Measurements from ENCODE around the gene VANGL2.
A peak's percentile ranks its signal among the peaks of the same experiment; 100 is the strongest.

The VANGL2 gene

DNA sequence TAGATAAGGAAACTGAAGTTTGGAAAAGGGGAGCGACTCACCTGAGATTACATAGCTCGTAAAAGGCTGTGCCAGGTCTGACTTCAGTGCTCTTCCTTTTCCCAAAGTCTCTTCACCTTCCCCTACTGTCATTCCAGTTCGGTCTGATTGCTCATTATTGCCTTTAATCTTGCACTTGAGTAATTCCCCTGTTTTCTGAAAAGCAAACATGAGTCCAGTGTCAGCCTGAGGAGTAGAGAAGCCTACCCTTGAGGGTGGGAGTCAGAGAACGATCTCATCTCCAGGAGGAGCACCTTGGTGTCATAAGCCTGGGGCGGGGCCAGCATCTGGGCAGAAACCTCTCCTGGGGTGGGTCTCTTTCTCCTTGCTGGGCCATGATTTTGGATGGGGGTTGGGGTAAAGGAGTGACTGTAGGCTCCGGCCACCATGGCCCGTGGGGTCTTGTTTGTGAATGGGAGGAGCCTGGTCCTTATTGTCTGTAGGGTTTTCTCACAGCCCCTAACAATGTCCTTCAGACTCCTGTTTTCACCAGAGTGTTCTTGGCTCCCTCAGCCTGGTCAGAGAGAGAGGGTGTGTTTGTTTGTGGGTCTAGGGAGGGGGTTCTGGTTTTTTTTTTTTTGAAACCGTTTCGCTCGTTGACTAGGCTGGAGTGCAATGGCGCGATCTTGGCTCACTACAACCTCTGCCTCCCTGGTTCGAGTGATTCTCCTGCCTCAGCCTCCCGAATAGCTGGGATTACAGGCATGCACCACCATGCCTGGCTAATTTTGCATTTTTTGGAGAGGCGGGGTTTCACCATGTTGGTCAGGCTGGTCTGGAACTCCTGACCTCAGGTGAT lies 6.0 kb downstream of the VANGL2 start:
- no peak for DNase-seq

- no peak for DNase-seq
Observed at GRCh38 chr1:160407839-160408801, 7.8 kb downstream of the VANGL2 start.

DNA sequence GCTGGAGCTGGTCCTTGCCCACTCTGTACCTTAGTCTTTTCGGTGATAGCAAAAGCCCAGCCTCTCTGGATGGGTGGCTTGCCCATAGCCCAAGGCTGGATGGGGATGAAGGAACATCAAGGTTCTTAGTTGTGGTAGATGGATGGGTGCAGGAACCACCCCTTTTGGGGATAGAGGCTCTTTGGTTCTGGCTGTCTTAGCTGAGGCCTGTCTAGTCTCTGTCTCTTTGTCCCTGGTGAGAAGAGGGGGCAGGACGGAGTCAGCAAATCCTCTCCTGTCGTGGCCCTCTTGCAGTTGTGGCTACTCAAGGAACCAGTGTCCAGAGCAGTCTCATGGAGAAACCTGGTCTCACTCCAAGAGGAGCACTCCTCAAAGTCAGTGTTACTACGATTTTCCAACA lies 8.5 kb downstream of the VANGL2 start:
- no peak for DNase-seq

- DNase-seq = no peak
Observed at GRCh38 chr1:160409486-160409885, 9.1 kb downstream of the VANGL2 start.

DNA sequence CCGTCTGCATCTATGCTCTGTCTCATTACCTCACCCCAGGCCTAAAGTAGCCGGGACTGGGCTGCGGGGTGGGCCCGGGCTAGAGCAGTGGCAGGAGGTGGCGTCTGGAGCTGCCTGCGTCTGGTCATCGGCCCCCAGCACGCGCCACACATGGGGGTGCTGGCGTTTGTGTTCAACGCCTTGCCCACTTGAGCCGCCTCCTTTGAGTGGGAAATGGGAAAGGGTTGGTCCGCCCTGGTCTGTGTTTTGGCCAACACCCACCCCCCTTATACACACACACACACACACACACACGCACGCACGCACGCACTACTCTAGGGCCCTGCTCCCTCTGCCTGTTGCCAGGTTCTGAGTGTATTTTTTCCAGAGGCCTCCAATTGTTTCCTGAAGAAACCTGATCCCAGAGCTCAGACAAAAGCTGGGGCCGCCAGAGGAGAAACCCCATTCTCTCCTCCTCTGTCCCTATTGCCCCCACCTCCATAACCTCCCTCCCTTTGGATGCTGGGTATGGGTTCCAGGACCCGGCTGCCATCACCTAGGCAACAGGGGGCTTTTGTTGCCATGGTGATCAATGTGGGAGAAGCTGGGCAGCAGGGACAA lies 10.1 kb downstream of the VANGL2 start:
- no peak for DNase-seq

- DNase-seq = no peak
Observed at GRCh38 chr1:160411271-160412027, 11.1 kb downstream of the VANGL2 start.

DNA sequence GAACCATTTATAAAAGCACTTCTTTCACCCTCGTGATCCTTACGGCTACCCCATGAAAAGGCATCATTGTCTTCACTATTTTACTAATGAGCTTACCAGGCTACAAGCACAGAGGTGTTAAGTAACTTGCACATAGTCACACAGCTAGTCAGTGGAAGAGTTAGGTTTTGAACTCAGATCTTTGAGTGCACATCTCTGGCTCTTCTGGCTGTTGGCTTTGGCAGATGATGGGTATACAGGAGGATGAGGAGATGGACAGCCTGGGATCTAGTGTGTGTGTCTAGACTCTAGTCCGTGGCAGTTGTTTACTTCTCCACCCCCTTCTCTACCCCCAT lies 11.6 kb downstream of the VANGL2 start:
- DNase-seq = no peak

DNA sequence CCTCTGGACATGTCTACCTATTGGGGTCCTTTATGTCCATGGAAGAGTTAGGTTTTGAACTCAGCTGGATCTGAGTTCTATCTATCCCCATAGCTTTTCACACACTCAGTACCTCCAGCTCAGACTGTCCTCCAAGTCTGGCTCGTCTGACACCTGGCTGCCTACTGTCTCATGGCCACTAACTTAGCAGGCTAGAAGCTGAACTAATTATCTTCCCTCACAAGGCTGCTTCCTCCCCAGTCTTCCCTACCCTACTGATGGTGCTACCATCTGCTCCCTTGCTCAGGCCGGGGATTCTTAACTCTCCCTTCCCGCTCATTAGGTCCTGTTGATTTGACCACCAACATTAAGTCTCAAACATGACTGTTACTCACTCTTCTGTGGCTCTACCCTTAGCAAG lies 13.4 kb downstream of the VANGL2 start:
- no peak for DNase-seq

GRCh38 chr1:160414881-160415280 lies 14.5 kb downstream of the VANGL2 start:
- DNase-seq = no peak

GRCh38 chr1:160415696-160416290 lies 15.4 kb downstream of the VANGL2 start:
- no peak for DNase-seq

DNA sequence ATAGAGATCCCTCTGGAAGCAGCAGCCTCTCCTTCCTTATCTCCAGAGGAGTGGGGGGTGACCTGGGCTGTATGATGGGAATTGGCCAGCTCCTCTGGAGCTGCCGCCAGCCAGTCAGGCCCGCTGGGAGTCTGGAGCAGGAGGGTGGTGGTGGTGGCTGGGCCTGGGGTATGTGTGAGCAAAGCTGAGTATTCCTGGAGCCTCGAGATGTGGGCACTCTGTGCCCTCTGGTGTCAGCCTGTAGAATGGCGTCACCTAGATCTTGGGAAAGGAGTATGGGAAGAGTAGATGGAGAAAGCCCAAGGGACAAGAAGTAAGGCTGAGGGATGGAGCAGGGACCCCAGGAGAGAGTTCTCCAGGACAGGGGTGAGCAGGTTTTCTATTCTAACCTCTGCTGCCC lies 16.0 kb downstream of the VANGL2 start:
- DNase-seq = no peak

DNA sequence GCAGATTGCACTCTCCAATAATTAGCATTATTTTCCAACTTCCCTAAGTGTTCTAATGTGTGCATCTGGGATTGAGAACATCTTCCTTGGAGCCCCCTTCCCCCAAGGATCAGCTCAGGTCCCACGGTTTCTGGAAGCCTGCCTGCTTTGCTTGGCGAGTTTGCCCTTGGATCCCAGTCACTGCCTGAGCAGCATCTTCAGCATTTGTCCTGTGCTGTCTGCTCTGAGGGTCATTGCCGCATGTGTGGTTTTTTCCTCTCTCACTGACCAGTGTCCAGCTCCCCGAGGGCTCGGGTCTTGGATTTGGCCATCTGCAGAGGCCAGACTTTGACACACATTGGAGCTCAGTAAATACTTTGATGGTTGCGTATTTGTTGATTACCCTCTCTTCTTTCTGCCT lies 18.1 kb downstream of the VANGL2 start:
- DNase-seq = no peak

DNA sequence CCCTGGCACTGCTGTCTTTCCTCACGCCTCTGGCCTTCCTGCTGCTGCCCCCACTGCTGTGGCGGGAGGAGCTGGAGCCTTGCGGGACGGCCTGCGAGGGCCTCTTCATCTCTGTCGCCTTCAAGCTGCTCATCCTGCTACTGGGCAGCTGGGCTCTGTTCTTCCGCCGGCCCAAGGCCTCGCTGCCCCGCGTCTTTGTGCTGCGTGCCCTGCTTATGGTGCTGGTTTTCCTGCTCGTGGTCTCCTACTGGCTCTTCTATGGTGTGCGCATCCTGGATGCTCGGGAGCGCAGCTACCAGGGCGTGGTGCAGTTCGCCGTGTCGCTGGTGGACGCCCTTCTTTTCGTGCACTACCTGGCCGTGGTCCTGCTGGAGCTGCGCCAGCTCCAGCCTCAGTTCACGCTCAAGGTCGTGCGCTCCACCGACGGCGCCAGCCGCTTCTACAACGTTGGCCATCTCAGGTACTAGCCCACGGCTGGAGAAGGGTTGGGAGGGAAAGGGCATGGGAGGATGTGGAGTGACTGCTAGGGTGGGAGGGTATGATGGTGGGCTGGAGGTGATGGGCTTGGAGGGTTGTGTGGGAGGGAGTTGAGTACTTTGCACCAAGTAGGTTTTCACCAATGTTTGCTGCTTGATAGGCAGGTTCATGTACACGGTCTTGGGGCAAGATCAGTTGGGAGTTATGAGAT lies 18.9 kb downstream of the VANGL2 start:
- DNase-seq = no peak

DNA sequence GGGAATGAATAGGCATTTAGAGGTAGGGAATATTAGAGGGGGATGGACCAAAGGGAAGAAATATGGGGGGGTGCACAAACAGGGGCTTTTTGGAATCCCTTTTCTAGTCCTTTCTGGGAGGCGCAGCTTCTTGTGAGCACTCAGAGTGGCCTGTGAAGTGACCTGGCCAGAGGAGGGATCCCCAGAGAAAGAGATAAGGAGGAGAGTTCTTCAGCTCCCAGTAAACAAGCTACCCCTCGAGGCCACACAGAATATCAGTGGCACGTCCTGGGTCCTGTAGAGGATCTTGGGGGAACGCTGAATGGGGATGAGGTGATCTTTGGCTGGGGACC lies 19.4 kb downstream of the VANGL2 start:
- no peak for DNase-seq

- DNase-seq = no peak
Observed at GRCh38 chr1:160420881-160421842, 20.8 kb downstream of the VANGL2 start.

- no peak for DNase-seq
Observed at GRCh38 chr1:160421881-160422280, 21.5 kb downstream of the VANGL2 start.

- no peak for DNase-seq
Observed at GRCh38 chr1:160423966-160424365, 23.6 kb downstream of the VANGL2 start.

- no peak for DNase-seq
Observed at GRCh38 chr1:160425847-160426246, 25.5 kb downstream of the VANGL2 start.

DNA sequence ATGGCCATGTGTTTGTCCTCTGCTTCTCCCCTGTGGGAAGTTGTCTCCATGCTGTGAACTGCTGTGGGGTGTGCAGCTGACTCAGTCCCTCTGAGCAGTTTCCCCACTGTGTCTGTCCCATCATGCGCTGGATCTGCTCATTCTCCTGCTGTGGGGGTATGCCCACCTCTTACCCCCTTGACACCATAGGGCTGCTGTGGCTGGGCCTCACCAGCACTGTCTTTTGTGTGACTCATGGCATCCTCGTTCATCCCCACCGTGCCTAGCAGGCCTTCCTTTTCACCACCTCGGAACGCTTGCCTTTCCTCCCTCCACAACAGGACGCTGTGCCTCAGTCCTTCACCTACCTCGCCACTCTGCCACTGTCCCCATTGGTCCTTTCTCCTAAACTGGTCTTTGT lies 27.3 kb downstream of the VANGL2 start:
- DNase-seq = no peak

DNA sequence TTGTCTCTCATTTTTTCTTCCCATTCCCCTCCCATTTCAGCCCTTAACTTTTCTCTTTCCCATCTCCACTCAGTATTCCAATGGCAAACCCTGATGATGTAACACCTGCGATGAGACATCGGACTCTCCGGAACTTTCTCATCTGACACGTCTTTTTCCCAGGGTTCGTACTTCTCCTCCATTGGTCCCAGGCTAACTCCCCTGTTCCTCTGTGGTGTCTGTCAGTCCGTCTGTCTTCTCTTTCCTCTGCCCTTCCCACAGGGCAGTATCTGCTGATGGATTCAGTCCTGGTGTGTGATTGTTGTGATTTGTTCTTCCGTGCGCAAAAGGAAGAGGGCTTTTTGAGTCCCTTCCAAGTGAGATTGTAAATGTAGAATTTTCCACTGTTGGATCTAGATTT lies 27.7 kb downstream of the VANGL2 start:
- no peak for DNase-seq

DNA sequence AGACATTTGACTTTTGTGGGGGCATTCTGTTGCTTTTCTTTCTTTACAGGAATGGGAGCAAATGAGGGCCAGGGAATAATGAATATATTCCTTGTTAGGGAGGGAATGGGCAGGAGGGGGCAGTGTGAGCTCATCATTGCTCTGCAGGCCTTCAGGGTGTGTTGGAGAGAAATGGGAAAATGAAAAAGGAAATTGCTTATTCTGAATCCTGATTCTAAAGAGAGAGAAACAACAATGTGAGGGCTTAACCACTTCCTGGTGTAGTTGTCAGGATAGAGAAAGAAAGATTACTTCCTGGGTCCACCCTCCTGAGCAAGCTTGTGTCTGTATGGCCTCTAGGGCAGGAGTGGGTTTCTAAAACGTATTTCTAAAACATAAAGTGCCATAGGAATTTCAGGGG lies 28.3 kb downstream of the VANGL2 start:
- peak; percentile 21 for DNase-seq
